Caco-2 (cell line): Measurements from ENCODE around the gene NRXN3. TPM values are rescaled to one million over a fixed set of nuclear protein-coding genes. Genes with fewer than 3 reads are reported as not detected.

Experiments
- BruUV-seq: library from RNA; stranded (reverse); fragments of 400-500 nt; replicated peaks from 2 replicates; lab custom pipeline; 2021; lab: Mats Ljungman, UMichigan
- CTCF ChIA-PET: fragments of 300-600 bp; sonication (Branson Sonifier 250); formaldehyde crosslinking; loops from one replicate; lab custom pipeline; 2022; ENCODE audit warnings: antibody characterized with exemption; lab: Charles Lee
- POLR2A ChIA-PET: fragments of 300-600 bp; sonication (Branson Sonifier 250); formaldehyde crosslinking; loops from one replicate; lab custom pipeline; 2022; ENCODE audit warnings: antibody characterized with exemption; lab: Charles Lee
- DNase-seq, 2 experiments: peaks; one replicate each; pipeline versions ENCODE4 v3.0.0 to v3.0.0-alpha.2; 2020 to 2022
- H3K27me3 ChIP-seq: replicated peaks from 2 replicates; pipeline ENCODE4 v1.6.0; 2011; ENCODE audit warnings: low read length; ENCODE audit not compliant: control insufficient read depth, insufficient read depth
- H3K36me3 ChIP-seq: 2 replicates; pipeline ENCODE4 v1.5.1; 2011; ENCODE audit warnings: low read length; ENCODE audit not compliant: control insufficient read depth, insufficient read depth
- H3K4me1 ChIP-seq: fragments of 250-450 bp; sonication (Bioruptor Pico); 2 replicates; pipeline ENCODE4 v1.5.1; 2020; ENCODE audit warnings: mild to moderate bottlenecking
- H3K4me3 ChIP-seq: 2 replicates; pipeline ENCODE4 v1.5.1; 2011; ENCODE audit warnings: low read depth, mild to moderate bottlenecking, control low read depth, low read length
- H3K9me3 ChIP-seq: fragments of 250-450 bp; sonication (Bioruptor Pico); 2 replicates; pipeline ENCODE4 v1.5.1; 2020; ENCODE audit warnings: mild to moderate bottlenecking, moderate library complexity
- H3K27ac Mint-ChIP-seq: one replicate; pipeline ENCODE4 v1.8.0; 2022; ENCODE audit warnings: mixed read lengths; ENCODE audit not compliant: unreplicated experiment
- H3K27me3 Mint-ChIP-seq: one replicate; pipeline ENCODE4 v1.8.0; 2022; ENCODE audit warnings: mixed read lengths; ENCODE audit not compliant: insufficient read depth, unreplicated experiment
- H3K36me3 Mint-ChIP-seq: one replicate; pipeline ENCODE4 v1.8.0; 2022; ENCODE audit warnings: mild to moderate bottlenecking, mixed read lengths; ENCODE audit not compliant: insufficient read depth, unreplicated experiment
- H3K4me1 Mint-ChIP-seq: one replicate; pipeline ENCODE4 v1.8.0; 2022; ENCODE audit warnings: low read depth, mixed read lengths; ENCODE audit not compliant: unreplicated experiment
- H3K4me3 Mint-ChIP-seq: one replicate; pipeline ENCODE4 v1.8.0; 2022; ENCODE audit warnings: mild to moderate bottlenecking, moderate library complexity, mixed read lengths; ENCODE audit not compliant: unreplicated experiment
- H3K9me3 Mint-ChIP-seq: one replicate; pipeline ENCODE4 v1.8.0; 2022; ENCODE audit warnings: mixed read lengths; ENCODE audit not compliant: unreplicated experiment
- CTCF ChIP-seq, 2 experiments: fragments of 200-600 bp in 1 of 2; IDR thresholded peaks; 1 replicate in 1 of 2; 2 replicates in 1 of 2; pipeline versions ENCODE4 v1.5.1 to v1.8.0; 2011 to 2022; ENCODE audit warnings: antibody characterized with exemption in 1 of 2, control low read depth in 1 of 2, inconsistent platforms in 1 of 2, low read depth in 1 of 2, low read length in 1 of 2, mild to moderate bottlenecking in 1 of 2, moderate library complexity in 1 of 2; ENCODE audit not compliant: insufficient read depth in 1 of 2, severe bottlenecking in 1 of 2, unreplicated experiment in 1 of 2
- intact Hi-C: fragments of 100-400 bp; cut with micrococcal nuclease; formaldehyde crosslinking; loops from one replicate; pipeline ENCODE4 v1.10.0; 2022; ENCODE audit not compliant: unreplicated experiment
- total RNA-seq: library from RNA; stranded (reverse); gene quantifications from 2 replicates; pipeline ENCODE4 v1.2.3, GENCODE V29; 2022

NRXN3 gene
- total RNA-seq, 1 experiment from 2014 or later = 12.4 TPM

- H3K36me3 ChIP-seq = no peaks in the 10 kb centered on the region
- no peaks in the 10 kb centered on the region for H3K4me1 Mint-ChIP-seq
- no peaks in the 10 kb centered on the region for H3K4me1 ChIP-seq
- no peaks in the 10 kb centered on the region for H3K27me3 ChIP-seq
- no peak for DNase-seq
- H3K9me3 Mint-ChIP-seq = no peaks in the 10 kb centered on the region
- BruUV-seq = no TSS peak
- H3K27ac Mint-ChIP-seq = no peak overlapping the region
- H3K27me3 Mint-ChIP-seq = peaks cover 28% of the 10 kb centered on the region
- no peaks in the 10 kb centered on the region for H3K36me3 Mint-ChIP-seq
- H3K4me3 Mint-ChIP-seq = no peak overlapping the region
- H3K4me3 ChIP-seq = no peak overlapping the region
- TF ChIP-seq CTCF (IDR thresholded peaks at IDR 0.05; ENCODE audit: insufficient read depth in 1 of 2, low read depth in 1 of 2, low read length in 1 of 2, severe bottlenecking in 1 of 2, unreplicated experiment in 1 of 2) = no peak
- ChIA-PET POLR2A (no interaction called here), CTCF (no interaction called here)
- intact Hi-C loops = no loop called here
- H3K9me3 ChIP-seq = no peaks in the 10 kb centered on the region
Observed at GRCh38 chr14:78178971-78179370, 8.8 kb downstream of the NRXN3 start.

DNA sequence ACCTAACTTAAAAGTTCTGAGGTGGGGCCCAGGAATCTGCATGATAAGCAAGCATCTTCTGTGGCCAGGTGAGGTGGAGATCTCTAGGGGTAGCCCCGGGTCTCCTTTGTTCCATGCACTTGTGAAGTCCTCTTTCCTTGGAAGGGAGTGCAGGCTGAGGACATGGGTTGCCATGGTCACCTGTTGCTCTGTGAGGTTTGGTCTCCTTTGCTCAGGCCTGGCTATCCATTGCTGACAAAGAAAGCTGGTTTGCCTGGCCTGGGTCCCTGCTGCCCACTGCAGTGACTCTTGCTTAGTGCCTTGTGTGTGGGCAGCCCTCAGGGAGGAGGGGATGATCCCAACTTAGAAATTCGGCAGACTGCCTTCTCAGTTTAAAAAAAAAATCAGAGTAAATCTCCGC, 11.1 kb downstream of the NRXN3 start:
- ChIA-PET POLR2A (no interaction called here), CTCF (no interaction called here)
- H3K4me1 Mint-ChIP-seq = no peaks in the 10 kb centered on the region
- H3K27ac Mint-ChIP-seq = no peak overlapping the region
- Histone ChIP-seq H3K27me3 (no peaks in the 10 kb centered on the region), H3K36me3 (no peaks in the 10 kb centered on the region), H3K4me3 (no peak overlapping the region), H3K4me1 (no peaks in the 10 kb centered on the region), H3K9me3 (no peaks in the 10 kb centered on the region)
- H3K4me3 Mint-ChIP-seq = no peak overlapping the region
- TF ChIP-seq CTCF (IDR thresholded peaks at IDR 0.05; ENCODE audit: insufficient read depth in 1 of 2, low read depth in 1 of 2, low read length in 1 of 2, severe bottlenecking in 1 of 2, unreplicated experiment in 1 of 2) = no peak
- H3K36me3 Mint-ChIP-seq = no peaks in the 10 kb centered on the region
- intact Hi-C loops = no loop called here
- DNase-seq = no peak
- BruUV-seq = no TSS peak
- H3K9me3 Mint-ChIP-seq = no peaks in the 10 kb centered on the region
- H3K27me3 Mint-ChIP-seq = peaks cover 29% of the 10 kb centered on the region

DNA sequence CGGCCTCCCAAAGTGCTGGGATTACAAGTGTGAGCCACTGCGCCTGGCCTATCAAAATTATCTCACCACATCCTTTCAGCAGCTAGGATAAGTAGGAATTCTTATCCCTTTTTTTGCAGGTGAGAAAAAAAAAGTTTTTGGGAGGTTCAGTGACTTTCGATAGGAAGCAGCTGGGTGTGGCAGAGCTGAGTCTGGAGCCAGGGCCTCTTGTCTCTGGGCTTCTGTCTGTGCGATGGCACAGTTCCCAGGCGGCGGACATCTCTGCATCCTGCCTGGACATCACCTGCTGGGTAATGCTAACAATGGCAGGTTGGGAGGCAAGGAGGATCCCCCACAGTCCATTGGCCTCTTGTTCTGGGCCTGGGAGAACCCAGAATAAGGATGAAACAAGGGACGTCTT, 12.5 kb downstream of the NRXN3 start:
- Mint-ChIP-seq H3K4me1 (no peaks in the 10 kb centered on the region), H3K27me3 (peaks cover 31% of the 10 kb centered on the region), H3K27ac (no peak overlapping the region), H3K4me3 (no peak overlapping the region), H3K9me3 (no peaks in the 10 kb centered on the region), H3K36me3 (no peaks in the 10 kb centered on the region)
- CTCF ChIA-PET = no interaction called here
- Histone ChIP-seq H3K4me1 (no peaks in the 10 kb centered on the region), H3K27me3 (no peaks in the 10 kb centered on the region), H3K9me3 (no peaks in the 10 kb centered on the region), H3K4me3 (no peak overlapping the region), H3K36me3 (no peaks in the 10 kb centered on the region)
- no peak for TF ChIP-seq CTCF (IDR thresholded peaks at IDR 0.05; ENCODE audit: insufficient read depth in 1 of 2, low read depth in 1 of 2, low read length in 1 of 2, severe bottlenecking in 1 of 2, unreplicated experiment in 1 of 2)
- POLR2A ChIA-PET = no interaction called here
- intact Hi-C loops = no loop called here
- no TSS peak for BruUV-seq
- no peak for DNase-seq
